ENCODE data around the gene XRCC3.

The XRCC3 gene

GRCh38 chr14:103700753-103701490, 14.3 kb downstream of the XRCC3 start:
- DNase-seq = no peak
- Histone ChIP-seq H3K4me3 (ENCODE audit: low read depth, low read length) (no peak overlapping the region), H3K36me3 (replicated peaks) (peaks cover 70% of the 10 kb centered on the region), H3K27me3 (replicated peaks) (no peaks in the 10 kb centered on the region), H3K27ac (no peak overlapping the region)
- in situ Hi-C loops (cut with HindIII; ENCODE audit: low pct_ligation_motif_present, low sequenced_read_pairs) = no loop called here
- no peak for TF ChIP-seq CTCF (IDR thresholded peaks at IDR 0.05; ENCODE audit: low read depth, low read length, missing control alignments)

GRCh38 chr14:103699901-103700752, 15.1 kb downstream of the XRCC3 start:
- Histone ChIP-seq H3K27ac (no peak overlapping the region), H3K36me3 (replicated peaks) (peaks cover 69% of the 10 kb centered on the region), H3K27me3 (replicated peaks) (no peaks in the 10 kb centered on the region), H3K4me3 (ENCODE audit: low read depth, low read length) (no peak overlapping the region)
- no peak for DNase-seq
- no peak for TF ChIP-seq CTCF (IDR thresholded peaks at IDR 0.05; ENCODE audit: low read depth, low read length, missing control alignments)
- in situ Hi-C loops (cut with HindIII; ENCODE audit: low pct_ligation_motif_present, low sequenced_read_pairs) = no loop called here

GRCh38 chr14:103699261-103699661, 16.0 kb downstream of the XRCC3 start:
- H3K27me3 ChIP-seq (replicated peaks) = no peaks in the 10 kb centered on the region
- DNase-seq = no peak
- no peak overlapping the region for H3K27ac ChIP-seq
- in situ Hi-C loops (cut with HindIII; ENCODE audit: low pct_ligation_motif_present, low sequenced_read_pairs) = no loop called here
- no peak for TF ChIP-seq CTCF (IDR thresholded peaks at IDR 0.05; ENCODE audit: low read depth, low read length, missing control alignments)
- H3K36me3 ChIP-seq (replicated peaks) = peaks cover 71% of the 10 kb centered on the region
- H3K4me3 ChIP-seq (ENCODE audit: low read depth, low read length) = no peak overlapping the region

GRCh38 chr14:103698380-103699260, 16.6 kb downstream of the XRCC3 start:
- in situ Hi-C loops (cut with HindIII; ENCODE audit: low pct_ligation_motif_present, low sequenced_read_pairs) = no loop called here
- no peak for DNase-seq
- Histone ChIP-seq H3K27ac (no peak overlapping the region), H3K4me3 (ENCODE audit: low read depth, low read length) (no peak overlapping the region), H3K36me3 (replicated peaks) (peaks cover 73% of the 10 kb centered on the region), H3K27me3 (replicated peaks) (no peaks in the 10 kb centered on the region)
- TF ChIP-seq CTCF (IDR thresholded peaks at IDR 0.05; ENCODE audit: low read depth, low read length, missing control alignments) = no peak

- no peak for DNase-seq
- in situ Hi-C loops (cut with HindIII; ENCODE audit: low pct_ligation_motif_present, low sequenced_read_pairs) = no loop called here
- Histone ChIP-seq H3K4me3 (ENCODE audit: low read depth, low read length) (no peak overlapping the region), H3K27me3 (replicated peaks) (no peaks in the 10 kb centered on the region), H3K36me3 (replicated peaks) (peaks cover 73% of the 10 kb centered on the region), H3K27ac (no peak overlapping the region)
- TF ChIP-seq CTCF (IDR thresholded peaks at IDR 0.05; ENCODE audit: low read depth, low read length, missing control alignments) = no peak
These were observed 17.5 kb downstream of the XRCC3 start for GRCh38 chr14:103697603-103698379.
